GM19023 (cell line): ENCODE data around the gene KCTD16.

ENCODE experiments used
- ATAC-seq: cut with Tn5 transposase; IDR thresholded peaks from one replicate; pipeline ENCODE4 v1.9.1; 2021; ENCODE audit warnings: mild to moderate bottlenecking, moderate library complexity; ENCODE audit not compliant: unreplicated experiment

The KCTD16 gene

DNA sequence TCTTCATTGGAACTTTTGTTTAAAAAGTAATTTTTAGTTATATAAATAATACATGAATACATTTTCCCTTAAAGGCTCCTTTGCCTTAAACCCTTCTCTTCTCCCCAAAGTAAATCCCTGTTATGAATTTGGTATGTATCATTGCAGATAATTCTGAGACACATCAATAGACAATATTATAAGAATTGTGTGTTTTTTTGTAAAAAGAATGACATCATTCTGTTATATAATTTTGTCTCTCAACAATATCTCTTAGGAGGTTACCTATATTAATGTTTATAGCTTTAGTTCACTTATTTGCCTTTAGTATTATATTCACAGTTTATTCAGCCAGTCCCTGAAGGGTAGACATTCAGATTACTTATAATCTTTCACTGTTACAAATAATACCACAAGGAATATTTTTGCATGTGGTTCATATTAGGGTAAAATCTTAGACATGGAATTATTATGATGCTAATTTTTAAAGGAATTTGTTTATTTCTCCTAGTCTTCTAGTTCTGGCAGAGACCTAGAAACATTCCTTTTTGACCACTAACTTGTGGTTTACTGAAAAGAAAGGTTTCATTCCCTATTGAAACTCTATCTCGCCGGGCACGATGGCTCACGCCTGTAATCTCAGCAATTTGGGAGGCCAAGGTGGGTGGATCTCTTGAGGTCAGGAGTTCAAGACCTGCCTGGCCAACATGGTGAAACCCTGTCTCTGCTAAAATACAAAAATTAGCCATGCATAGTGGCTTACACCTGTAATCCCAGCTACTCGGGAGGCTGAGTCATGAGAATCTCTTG, 105.6 kb downstream of the KCTD16 start:
- ATAC-seq = no peak

DNA sequence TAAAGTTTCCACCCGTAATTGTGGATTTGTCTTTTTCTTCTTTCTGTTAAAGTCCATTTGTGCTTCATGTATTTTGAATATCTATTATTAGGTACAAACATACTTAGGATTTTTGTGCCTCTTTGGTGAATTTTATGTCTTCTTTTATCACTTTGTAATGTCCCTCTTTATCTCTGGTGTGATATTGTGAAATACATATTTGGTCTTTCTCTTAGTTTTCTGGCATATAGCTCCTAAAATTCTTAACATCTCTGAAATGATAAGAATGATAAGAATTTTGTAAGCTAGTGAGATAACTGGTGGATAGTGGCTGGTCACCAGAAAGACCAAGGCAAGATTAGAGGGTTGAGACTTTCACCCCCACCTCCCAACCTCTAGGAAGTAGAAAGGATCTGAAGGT, 111.1 kb downstream of the KCTD16 start:
- ATAC-seq = no peak

GRCh38 chr5:144284036-144284435, 113.4 kb downstream of the KCTD16 start:
- ATAC-seq = no peak

GRCh38 chr5:144284931-144285502, 114.3 kb downstream of the KCTD16 start:
- ATAC-seq = no peak

- ATAC-seq = no peak
These were observed 118.6 kb downstream of the KCTD16 start for GRCh38 chr5:144289277-144289676.

DNA sequence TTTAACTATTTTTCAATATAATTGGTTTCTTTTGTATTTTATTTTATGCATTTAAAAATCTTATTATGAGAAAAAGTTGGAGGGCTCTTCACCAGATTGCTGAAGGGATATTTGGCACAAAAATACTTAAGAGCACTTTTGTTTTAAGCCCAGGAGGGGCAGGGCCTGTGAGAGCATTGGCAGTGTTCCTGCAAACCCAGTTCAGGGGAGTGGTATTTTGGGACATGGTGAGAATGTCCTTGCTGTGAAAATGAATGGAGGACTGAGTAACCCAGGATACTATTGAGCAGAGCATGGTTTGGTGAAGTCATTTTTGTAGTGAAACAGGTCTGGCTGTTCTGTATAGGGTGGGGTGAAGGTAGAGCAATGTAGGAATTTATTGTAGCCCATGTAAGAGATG, 121.4 kb downstream of the KCTD16 start:
- no peak for ATAC-seq

DNA sequence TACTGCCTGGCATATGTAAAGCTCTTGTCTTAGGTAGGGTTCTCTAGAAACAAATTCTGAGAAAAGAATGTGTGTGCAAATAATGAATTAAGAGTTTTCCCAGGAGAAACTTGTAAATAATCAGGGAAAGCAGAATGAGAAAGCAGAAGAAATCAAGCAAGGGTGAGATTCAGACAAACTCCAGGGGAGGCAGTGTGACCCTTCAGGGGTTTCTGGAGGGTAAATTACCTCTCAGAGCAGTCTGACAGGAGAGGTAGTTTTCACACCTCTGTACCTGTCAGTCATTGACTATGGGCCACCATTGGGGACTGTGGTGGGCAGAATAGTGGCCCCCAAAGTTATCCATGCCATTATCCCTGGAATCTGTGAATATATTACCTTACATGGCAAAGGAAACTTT, 124.6 kb downstream of the KCTD16 start:
- ATAC-seq = no peak

DNA sequence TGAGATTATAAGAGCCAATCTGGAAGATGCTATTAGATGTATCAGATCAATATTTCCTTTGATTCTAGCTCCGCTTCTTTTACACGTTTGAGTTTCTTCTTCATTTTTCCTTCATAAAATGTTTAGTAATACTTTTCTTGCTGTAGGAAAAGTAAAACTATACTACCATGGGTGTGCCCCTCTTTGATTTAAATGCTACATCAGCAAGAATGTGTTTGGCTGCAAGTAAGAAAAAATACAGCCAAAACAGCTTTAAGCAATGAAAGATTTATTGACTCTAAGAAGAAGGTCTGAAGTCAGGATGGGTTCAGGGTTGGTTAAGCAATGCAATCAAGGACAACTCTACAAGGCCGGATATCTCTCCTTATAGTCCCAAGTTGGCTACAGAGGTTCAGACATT, 126.4 kb downstream of the KCTD16 start:
- no peak for ATAC-seq

GRCh38 chr5:144298658-144299057, 128.0 kb downstream of the KCTD16 start:
- ATAC-seq = no peak

- ATAC-seq = no peak
These were observed 134.0 kb downstream of the KCTD16 start for GRCh38 chr5:144304688-144305087.

- no peak for ATAC-seq
These were observed 137.1 kb downstream of the KCTD16 start for GRCh38 chr5:144307736-144308135.

DNA sequence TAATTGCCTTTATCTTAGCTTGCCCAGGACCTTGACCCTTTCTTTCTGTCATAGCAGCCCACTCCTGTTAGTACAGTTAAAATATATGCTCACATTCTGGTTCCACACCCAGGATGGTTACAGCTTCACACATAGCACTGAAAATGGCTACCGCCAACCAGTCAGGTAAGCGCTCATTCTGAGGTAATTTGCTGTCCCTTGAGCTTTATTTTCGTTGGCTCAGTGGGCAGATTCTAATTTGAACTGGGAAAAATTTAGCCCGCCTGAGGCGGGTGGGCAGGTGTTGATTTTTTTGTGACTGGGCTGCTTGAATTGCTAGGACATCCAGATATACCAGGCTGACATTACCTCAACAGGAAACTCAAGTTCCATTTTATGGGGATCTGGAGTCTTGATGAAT, 137.5 kb downstream of the KCTD16 start:
- no peak for ATAC-seq

DNA sequence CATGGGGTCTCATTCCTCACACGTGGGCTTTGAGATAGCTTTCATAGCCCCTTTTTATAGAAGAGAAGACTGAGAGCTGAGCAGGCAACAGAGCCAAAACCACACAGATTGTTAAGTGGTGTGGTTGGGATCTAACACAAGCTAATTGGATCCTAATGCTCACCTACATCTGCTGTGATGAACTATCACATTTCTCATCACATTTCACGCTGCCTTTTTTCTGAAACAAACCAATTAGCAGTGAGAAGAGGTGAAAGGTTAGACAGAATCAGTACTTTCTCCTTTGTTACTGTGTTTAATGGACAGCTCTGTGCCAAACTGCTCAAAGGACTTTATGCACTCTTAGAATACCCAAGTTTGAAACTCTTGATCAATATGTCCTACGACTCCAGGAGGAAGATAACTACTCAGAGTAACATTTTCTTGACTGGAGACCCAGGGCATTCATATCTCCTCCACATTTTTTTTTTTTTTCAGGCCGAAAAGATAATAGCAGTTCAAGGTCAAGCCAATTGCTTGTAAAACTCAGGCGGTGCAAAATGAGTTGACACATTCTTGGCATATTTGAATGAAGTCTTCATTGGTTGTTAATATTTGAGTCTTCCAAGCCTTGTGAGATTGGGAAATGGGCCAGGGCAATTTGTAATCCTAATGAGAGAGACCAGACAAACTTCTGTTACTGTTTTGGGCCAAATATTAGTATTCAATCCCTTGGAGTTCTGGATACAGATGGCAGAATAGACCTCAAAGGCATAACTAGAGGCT, 138.4 kb downstream of the KCTD16 start:
- no peak for ATAC-seq

GRCh38 chr5:144310621-144311020, 139.9 kb downstream of the KCTD16 start:
- no peak for ATAC-seq

DNA sequence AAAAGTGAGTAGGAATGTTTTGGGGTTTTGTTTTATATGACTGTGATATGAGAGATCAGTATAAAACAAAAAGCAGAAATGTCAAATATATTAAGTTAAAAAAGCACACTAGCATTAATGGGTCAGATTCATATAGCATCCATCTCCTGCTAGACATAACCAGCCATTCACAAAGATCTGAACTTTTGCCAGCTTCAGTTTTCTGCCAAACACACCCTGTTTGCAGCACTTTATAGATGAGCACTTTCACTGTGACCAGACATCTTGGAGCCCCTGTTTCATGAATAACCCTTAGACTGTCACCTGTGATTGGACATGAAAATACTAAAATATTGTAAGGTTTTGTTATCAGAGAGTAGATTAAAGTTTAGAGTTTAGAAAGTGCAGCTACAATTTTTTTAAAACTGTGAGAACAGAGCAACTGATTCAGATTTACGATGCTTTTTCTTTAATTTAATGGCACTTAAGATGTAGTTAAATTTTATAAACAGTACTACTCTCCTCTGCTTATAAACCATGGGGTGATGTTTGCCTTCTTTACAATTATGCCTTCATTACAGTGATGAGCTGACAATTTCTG, 142.6 kb downstream of the KCTD16 start:
- no peak for ATAC-seq

DNA sequence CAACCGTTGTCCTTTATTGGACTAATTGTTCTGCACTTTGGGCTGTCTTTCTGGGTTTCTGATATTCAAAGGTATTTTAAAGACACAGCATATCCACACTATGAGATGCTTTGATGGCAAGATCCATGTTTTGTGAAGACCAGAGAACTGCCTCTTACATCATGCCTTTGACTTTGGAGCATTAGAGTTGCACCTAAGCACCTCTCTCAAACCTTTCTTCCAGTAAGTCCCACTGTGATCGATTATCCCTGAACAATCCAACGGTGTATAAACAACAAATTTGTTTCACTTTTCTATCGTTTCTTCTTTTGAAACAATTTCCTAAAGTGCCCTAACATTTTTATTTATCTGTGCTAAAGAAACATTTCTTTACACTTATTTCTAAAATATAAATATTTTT, 144.4 kb downstream of the KCTD16 start:
- no peak for ATAC-seq

GRCh38 chr5:144315994-144316634, 145.4 kb downstream of the KCTD16 start:
- no peak for ATAC-seq

DNA sequence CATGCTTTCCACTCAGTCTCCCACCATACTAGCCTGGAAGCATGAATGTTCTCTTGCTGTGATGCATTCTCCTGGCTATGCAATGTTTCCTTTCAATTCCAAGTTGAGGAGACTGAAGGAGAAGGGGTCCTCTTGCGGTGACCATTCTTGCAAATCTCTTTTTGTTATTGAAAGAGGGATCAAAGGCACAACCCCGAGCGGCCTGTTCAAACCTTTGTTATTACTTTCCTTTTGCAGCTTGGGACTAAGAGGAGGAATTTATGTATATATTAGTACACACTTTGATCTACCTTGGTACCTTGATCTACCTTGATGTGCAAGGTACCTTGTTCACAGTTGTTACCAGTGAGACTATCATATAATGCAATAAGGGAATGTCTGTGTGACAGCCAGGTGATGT, 147.3 kb downstream of the KCTD16 start:
- ATAC-seq = no peak

GRCh38 chr5:144318460-144318859, 147.8 kb downstream of the KCTD16 start:
- no peak for ATAC-seq

DNA sequence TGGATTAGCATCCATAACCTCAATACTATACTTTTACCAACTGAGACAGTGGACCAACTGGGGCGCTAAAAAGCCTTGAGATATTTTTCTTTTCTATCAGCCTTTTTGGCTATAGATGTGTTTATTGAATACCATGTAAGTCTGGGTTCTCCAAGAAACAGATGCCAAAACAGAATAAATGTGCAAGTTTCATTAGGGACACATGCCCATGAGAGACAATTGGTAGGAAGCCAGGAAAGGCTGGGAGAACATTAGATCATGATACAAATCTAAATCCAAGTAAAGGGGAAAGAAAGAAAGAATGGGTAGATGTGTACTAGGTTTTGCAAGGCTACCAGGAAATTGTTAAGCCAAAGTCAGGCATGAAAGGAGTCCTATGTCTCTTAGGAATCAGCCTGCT, 152.5 kb downstream of the KCTD16 start:
- ATAC-seq = no peak

GRCh38 chr5:144325532-144325931, 154.9 kb downstream of the KCTD16 start:
- ATAC-seq = no peak
